ENCODE data around the gene ESPNL. TPM values are rescaled to one million over a fixed set of nuclear protein-coding genes. Genes with fewer than 3 reads are reported as not detected.

Gene ESPNL
- total RNA-seq, 2 donors from 2014 or later, result 0.15 to 0.86 TPM

- H3K4me1 Mint-ChIP-seq, result peaks cover 4% of the 10 kb centered on the region
- WGBS, 2 experiments (ENCODE audit: insufficient coverage in 1 of 2, insufficient read length in 1 of 2), result 93% methylated on average over 16 to 17 of the region's 17 CpGs
Measured at GRCh38 chr2:238094438-238095022, 5.6 kb upstream of the ESPNL start.

GRCh38 chr2:238095143-238095542 lies 5.0 kb upstream of the ESPNL start:
- no peak overlapping the region for H3K9ac ChIP-seq (ENCODE audit: extremely low read depth, low read length, poor library complexity, severe bottlenecking)
- no peak for DNase-seq
- Mint-ChIP-seq H3K27ac (no peak overlapping the region), H3K4me3 (no peak overlapping the region), H3K36me3 (ENCODE audit: low read depth) (no peaks in the 10 kb centered on the region), H3K4me1 (peaks cover 4% of the 10 kb centered on the region), H3K9me3 (no peaks in the 10 kb centered on the region), H3K27me3 (ENCODE audit: insufficient read depth) (no peaks in the 10 kb centered on the region)
- TF ChIP-seq CTCF (conservative IDR thresholded peaks at IDR 0.05), result no peak
- H3K4me3 ChIP-seq (ENCODE audit: low read length), result no peak overlapping the region
- H3K27ac ChIP-seq (ENCODE audit: low read depth, low read length), result no peak overlapping the region
- H3K9me3 ChIP-seq (ENCODE audit: control insufficient read depth, low read length), result no peaks in the 10 kb centered on the region
- 94 to 97% methylated on average over 7 of the region's 7 CpGs for WGBS, 2 experiments (ENCODE audit: insufficient coverage in 1 of 2, insufficient read length in 1 of 2)
- H3K27me3 ChIP-seq (ENCODE audit: control insufficient read depth, insufficient read depth, low read length, poor library complexity, severe bottlenecking), result no peaks in the 10 kb centered on the region
- H3K4me1 ChIP-seq (ENCODE audit: control insufficient read depth, insufficient read depth, low read length), result no peaks in the 10 kb centered on the region
- H3K36me3 ChIP-seq (ENCODE audit: control insufficient read depth, insufficient read depth, low read length), result no peaks in the 10 kb centered on the region

More at GRCh38 chr2:238094438-238095022, 5.6 kb upstream of the ESPNL start:
- H3K36me3 Mint-ChIP-seq (ENCODE audit: low read depth), result no peaks in the 10 kb centered on the region
- DNase-seq, result no peak
- Histone ChIP-seq H3K9me3 (ENCODE audit: control insufficient read depth, low read length) (no peaks in the 10 kb centered on the region), H3K36me3 (ENCODE audit: control insufficient read depth, insufficient read depth, low read length) (no peaks in the 10 kb centered on the region), H3K27me3 (ENCODE audit: control insufficient read depth, insufficient read depth, low read length, poor library complexity, severe bottlenecking) (no peaks in the 10 kb centered on the region), H3K27ac (ENCODE audit: low read depth, low read length) (no peak overlapping the region), H3K4me1 (ENCODE audit: control insufficient read depth, insufficient read depth, low read length) (no peaks in the 10 kb centered on the region), H3K4me3 (ENCODE audit: low read length) (no peak overlapping the region), H3K9ac (ENCODE audit: extremely low read depth, low read length, poor library complexity, severe bottlenecking) (no peak overlapping the region)
- H3K27ac Mint-ChIP-seq, result no peak overlapping the region
- no peaks in the 10 kb centered on the region for H3K27me3 Mint-ChIP-seq (ENCODE audit: insufficient read depth)
- H3K9me3 Mint-ChIP-seq, result no peaks in the 10 kb centered on the region
- TF ChIP-seq CTCF (conservative IDR thresholded peaks at IDR 0.05), result no peak
- no peak overlapping the region for H3K4me3 Mint-ChIP-seq

GRCh38 chr2:238096311-238097011 lies 3.7 kb upstream of the ESPNL start:
- no peak for TF ChIP-seq CTCF (conservative IDR thresholded peaks at IDR 0.05)
- Histone ChIP-seq H3K9me3 (ENCODE audit: control insufficient read depth, low read length) (no peaks in the 10 kb centered on the region), H3K4me3 (ENCODE audit: low read length) (no peak overlapping the region), H3K27ac (ENCODE audit: low read depth, low read length) (no peak overlapping the region), H3K9ac (ENCODE audit: extremely low read depth, low read length, poor library complexity, severe bottlenecking) (no peak overlapping the region), H3K36me3 (ENCODE audit: control insufficient read depth, insufficient read depth, low read length) (no peaks in the 10 kb centered on the region), H3K4me1 (ENCODE audit: control insufficient read depth, insufficient read depth, low read length) (no peaks in the 10 kb centered on the region), H3K27me3 (ENCODE audit: control insufficient read depth, insufficient read depth, low read length, poor library complexity, severe bottlenecking) (no peaks in the 10 kb centered on the region)
- H3K27me3 Mint-ChIP-seq (ENCODE audit: insufficient read depth), result no peaks in the 10 kb centered on the region
- no peaks in the 10 kb centered on the region for H3K9me3 Mint-ChIP-seq
- no peaks in the 10 kb centered on the region for H3K36me3 Mint-ChIP-seq (ENCODE audit: low read depth)
- H3K4me1 Mint-ChIP-seq, result peaks cover 4% of the 10 kb centered on the region
- peak; percentile 71 for DNase-seq
- no peak overlapping the region for H3K4me3 Mint-ChIP-seq
- H3K27ac Mint-ChIP-seq, result peak overlapping the region; percentile 32
- 88 to 89% methylated on average over 15 to 22 of the region's 22 CpGs for WGBS, 2 experiments (ENCODE audit: insufficient coverage in 1 of 2, insufficient read length in 1 of 2)

Data from endodermal cell (in vitro differentiated cells).